ENCODE results near the gene RCAN1. TPM values are rescaled to one million over a fixed set of nuclear protein-coding genes. Genes with fewer than 3 reads are reported as not detected.
"Not testable (repeated sequence)": the region's sequence is repeated elsewhere in the genome, so short reads cannot be mapped to it uniquely, and the experiment has no call there.

RCAN1 gene
- total RNA-seq, 1 donor: 308 TPM

- TF ChIP-seq, protein P1, sequence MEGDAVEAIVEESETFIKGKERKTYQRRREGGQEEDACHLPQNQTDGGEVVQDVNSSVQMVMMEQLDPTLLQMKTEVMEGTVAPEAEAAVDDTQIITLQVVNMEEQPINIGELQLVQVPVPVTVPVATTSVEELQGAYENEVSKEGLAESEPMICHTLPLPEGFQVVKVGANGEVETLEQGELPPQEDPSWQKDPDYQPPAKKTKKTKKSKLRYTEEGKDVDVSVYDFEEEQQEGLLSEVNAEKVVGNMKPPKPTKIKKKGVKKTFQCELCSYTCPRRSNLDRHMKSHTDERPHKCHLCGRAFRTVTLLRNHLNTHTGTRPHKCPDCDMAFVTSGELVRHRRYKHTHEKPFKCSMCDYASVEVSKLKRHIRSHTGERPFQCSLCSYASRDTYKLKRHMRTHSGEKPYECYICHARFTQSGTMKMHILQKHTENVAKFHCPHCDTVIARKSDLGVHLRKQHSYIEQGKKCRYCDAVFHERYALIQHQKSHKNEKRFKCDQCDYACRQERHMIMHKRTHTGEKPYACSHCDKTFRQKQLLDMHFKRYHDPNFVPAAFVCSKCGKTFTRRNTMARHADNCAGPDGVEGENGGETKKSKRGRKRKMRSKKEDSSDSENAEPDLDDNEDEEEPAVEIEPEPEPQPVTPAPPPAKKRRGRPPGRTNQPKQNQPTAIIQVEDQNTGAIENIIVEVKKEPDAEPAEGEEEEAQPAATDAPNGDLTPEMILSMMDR (IDR thresholded peaks at IDR 0.05; ENCODE audit: insufficient read depth, low read depth, low read length): no peak
- no peak for DNase-seq (ENCODE audit: low read depth)
- H3K4me3 ChIP-seq (ENCODE audit: low read depth, low read length): no peak overlapping the region
These were observed 54.9 kb downstream of the RCAN1 start for GRCh38 chr21:34560021-34560420.

DNA sequence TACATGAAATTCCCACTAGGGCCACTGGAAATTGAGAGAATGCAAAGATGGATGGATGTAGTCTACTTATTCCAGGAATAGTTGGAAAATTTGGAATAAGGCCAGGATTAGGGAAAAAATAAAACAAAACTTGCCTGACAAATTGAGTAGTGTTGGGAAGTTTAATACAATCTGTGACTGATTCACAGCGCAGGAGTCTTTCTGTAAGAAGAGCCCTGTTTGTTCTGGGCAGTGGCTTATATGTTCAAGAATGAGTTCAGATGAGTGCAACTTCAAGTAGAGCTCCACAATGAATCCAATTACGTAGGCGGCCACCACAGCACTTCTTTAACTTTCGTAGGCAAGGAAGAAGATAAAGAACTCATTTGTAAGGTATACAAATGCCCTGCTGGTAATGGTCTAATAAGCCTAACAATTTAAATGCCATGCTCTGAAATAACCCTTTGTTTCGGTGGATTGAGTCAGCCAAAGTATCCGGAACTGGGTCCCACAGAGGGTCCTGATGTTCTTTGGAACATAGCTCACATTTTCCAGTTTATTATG lies 55.8 kb downstream of the RCAN1 start:
- DNase-seq (ENCODE audit: low read depth): no peak
- TF ChIP-seq, protein P1 (IDR thresholded peaks at IDR 0.05; ENCODE audit: insufficient read depth, low read depth, low read length): no peak
- no peak overlapping the region for H3K4me3 ChIP-seq (ENCODE audit: low read depth, low read length)

DNA sequence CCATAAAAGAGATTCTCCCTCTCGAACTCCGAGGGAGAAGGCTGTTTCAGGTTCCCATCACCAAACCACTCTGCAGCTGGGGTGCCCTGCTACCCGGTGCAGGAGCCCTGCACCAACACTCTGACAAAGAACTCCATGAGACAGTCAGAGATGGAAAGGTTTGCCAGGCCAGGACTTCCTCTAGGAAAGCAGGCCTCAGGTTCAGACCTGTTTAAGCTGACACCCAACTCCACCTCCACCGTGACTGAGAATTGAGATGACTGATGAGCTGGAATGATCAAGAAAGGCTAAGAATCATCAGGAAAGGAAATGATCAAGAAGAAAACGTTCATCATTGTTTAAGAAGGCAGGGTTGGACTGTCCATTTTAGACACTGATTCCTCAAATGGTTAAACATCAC lies 56.7 kb downstream of the RCAN1 start:
- no peak overlapping the region for H3K4me3 ChIP-seq (ENCODE audit: low read depth, low read length)
- TF ChIP-seq, protein P1 (IDR thresholded peaks at IDR 0.05; ENCODE audit: insufficient read depth, low read depth, low read length): no peak
- DNase-seq (ENCODE audit: low read depth): no peak

- DNase-seq (ENCODE audit: low read depth): no peak
- TF ChIP-seq, protein P1 (IDR thresholded peaks at IDR 0.05; ENCODE audit: insufficient read depth, low read depth, low read length): no peak
- no peak overlapping the region for H3K4me3 ChIP-seq (ENCODE audit: low read depth, low read length)
These were observed 57.7 kb downstream of the RCAN1 start for GRCh38 chr21:34557261-34557660.

GRCh38 chr21:34554670-34555069 lies 60.2 kb downstream of the RCAN1 start:
- not testable (repeated sequence) for DNase-seq (ENCODE audit: low read depth); H3K4me3 ChIP-seq (ENCODE audit: low read depth, low read length)

GRCh38 chr21:34554227-34554626 lies 60.7 kb downstream of the RCAN1 start:
- no peak for DNase-seq (ENCODE audit: low read depth)
- H3K4me3 ChIP-seq (ENCODE audit: low read depth, low read length): no peak overlapping the region
- TF ChIP-seq, protein P1 (IDR thresholded peaks at IDR 0.05; ENCODE audit: insufficient read depth, low read depth, low read length): no peak

DNA sequence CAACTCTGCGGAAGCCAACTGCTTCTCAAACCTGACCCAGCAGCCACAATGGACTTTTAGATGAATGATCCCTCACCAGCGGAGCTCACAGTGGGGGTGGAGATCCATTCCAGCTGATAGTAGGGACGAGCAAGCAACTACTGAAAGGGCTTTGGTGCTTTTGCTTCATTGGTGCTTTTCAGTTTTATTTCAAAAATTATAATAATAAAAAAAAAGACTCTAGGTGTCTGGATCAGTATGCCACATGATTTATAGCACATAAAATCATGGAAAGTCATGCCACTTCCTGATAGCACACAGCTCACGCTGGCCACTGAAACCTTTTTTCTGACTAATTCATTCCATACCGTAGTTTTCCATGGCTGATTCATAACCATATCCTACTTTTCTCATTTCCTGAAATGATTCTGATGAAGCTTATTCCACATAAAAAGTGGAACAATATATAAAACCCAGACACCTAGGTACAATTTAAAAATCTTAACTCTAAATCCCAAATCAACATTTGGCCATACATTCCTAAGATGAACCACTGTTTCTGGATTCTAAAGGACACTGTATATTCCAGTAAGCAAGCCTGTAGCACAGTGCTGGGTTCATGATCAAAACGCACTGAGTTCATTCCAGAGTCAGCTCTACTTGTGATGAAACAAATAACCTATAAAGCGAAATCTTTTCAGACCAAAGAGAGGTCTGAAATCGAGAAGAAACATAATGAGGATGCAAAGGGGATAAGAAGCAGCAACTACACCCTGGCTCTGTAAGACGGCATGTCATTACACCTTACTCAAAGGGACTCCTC lies 61.6 kb downstream of the RCAN1 start:
- peak overlapping the region; percentile 7 for H3K4me3 ChIP-seq (ENCODE audit: low read depth, low read length)
- peak; percentile 82 for DNase-seq (ENCODE audit: low read depth)
- TF ChIP-seq, protein P1 (IDR thresholded peaks at IDR 0.05; ENCODE audit: insufficient read depth, low read depth, low read length): no peak

Data from fibroblast of villous mesenchyme (primary cell).